Activated T-cell treated with anti-CD3 and anti-CD28 coated beads for 1 hour (primary cell): Measurements from ENCODE around the gene HBG1.

Experiments
- DNase-seq: peaks from one replicate; pipeline ENCODE4 v3.0.0-alpha.2; 2020; ENCODE audit warnings: low read depth

HBG1 gene

DNA sequence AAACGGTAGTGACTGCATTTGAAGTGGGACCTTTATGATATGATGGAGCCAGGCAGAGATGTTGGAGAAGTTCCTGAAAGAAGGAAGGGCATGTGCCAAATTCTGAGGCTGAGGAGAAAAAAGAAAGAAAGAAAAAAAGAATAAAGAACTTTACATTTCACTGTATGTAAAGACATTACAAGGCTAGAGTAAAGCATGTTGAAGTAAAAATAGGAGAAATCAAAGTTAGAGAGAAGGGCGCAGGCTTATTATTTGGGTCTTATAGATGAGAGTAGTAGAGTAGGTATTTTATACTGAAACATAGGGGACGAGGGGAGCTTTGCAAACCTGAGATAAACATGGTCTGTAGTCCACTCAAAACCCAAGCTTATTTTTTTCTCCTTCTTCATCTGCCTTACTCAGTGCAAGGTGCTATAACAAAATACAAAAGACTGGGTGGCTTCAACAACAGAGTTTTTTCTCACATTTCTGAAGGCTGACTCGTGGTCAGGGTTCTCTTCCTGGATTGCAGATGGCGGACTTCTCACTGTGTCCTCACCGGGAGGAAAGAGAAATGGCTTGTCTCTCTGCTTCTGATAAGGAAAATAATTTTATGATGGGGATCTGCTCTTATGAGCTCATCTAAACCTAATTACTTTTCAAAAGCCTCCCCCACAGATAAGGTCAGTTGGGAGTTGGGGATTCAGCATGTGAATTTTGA lies 2.7 kb downstream of the HBG1 start:
- no peak for DNase-seq

DNA sequence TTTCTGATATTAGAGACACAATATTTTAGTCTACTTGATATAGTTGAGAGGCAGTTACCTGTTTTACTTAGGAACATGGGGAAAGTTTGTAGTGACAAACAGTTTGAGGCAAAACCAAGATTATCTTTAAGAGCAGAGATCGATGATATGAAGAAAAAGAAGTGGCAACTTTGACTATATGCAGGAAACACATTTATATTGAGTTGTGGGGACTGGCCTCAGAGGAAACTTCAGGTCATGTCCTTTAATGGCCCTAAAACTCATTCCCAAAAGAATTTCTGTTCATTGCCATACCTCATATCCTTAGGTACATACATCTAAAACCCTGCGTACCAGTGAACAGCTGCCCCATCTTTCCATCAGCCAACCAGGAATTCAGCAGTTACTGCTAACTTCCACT lies 4.5 kb downstream of the HBG1 start:
- no peak for DNase-seq

DNA sequence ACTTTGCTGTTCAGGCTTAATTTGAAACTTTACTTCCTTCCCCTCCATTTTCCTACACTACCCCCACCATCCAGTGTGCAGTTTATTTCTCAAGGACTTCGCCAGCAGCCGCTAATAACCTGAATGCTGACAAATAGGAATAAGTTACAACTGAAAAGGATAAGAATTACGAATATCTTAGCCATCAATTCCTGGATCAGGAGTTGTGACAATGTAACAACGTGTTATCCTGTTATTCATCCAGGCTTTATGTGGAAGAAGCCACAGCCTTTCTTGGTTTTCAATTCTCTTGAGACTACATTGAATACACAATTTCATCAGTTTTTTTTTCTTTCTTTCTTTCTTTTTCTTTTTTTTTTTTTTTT lies 5.9 kb downstream of the HBG1 start:
- DNase-seq, result no peak

DNA sequence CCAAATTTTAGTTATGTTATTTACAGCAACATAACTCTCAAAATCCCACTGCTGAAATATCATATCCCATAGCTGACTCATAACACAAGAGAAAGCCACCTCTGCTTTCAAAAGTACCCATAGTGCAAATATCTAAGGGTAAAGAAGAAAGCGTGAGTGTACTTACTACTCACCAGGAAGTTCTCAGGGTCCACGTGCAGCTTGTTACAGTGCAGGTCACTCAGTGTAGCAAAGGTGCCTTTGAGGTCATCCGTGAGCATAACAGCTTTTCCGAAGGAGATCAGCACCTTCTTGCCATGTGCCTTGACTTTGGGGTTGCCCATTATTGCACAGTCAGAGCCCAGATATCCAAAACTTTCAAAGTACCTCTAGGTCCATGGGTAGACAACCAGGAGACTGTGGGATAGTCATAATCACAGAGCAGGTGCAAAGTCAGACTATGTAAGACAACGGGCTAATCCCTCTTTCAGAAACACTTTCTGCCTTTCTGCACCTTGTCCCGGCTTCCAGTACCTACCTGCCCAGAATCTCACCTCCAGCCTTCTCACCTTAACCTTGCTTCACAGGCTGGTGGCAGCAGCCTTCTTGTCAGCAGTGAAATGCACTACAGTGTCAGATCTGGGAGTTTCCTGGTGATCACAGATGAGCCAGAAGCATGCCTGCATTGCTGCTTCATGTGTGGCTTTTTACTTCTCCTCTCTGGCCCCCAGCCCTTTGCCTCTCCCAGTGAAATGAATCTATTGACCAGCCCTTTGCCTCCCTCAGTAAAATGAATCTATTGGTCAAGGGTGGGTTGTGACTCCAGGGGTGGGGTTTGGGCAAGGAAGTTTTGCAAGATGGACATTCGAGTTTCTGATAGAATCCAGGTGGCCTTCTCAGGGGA lies 6.5 kb downstream of the HBG1 start:
- no peak for DNase-seq

DNA sequence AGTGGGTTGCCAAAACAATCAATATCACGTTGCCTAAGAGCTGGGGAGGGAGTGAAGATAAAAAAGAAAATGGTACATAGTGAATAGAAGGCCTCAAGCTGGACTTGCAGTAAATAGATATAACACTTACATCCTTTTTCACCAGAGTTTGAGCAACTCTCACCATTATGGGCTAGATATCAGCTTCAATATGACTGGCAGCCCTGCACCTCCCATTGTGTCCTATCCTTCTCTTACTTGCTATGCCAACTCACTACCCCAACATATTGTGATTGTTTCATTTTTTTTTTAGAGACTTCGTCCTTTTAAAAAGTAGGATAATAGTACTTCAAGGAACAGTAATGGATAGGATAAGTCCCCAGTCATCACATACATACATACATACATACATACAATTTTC lies 7.4 kb downstream of the HBG1 start:
- no peak for DNase-seq

DNA sequence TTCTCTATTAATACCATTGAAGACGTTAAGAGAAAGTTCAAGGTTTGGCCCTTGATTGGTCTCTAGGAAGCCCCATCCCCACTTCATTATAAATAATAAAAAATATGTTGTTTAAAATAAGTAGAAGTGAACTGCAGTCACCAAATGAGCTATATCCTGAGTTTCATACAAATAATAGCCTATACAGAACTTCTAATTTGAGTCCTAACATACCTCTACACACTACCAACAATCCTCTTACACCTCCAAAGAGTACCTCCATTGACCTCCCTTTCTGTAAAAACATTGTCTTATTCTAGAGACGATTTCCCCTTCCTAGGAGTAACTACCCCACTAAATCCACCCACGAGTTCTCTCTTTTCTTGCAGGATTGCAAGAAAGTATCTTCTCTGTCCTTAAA lies 8.2 kb downstream of the HBG1 start:
- DNase-seq, result no peak

DNA sequence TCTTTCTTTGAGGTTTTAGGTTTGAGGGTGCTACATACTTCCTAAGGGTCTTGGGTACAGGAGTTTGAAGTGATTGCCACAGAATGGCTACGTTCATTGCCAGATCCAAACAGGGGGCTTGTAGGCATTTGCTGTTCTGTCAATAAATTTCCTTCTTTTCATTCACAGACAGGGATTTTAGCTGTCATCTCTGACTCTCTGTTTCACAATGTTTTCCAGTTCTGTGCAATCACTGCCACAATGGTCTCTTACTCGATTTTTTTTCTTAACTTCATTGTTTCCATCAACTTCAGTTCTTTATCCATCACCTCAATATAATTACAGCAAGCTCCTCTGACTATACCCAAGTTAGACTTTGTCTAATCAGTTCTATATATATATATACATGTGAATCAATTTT lies 9.2 kb downstream of the HBG1 start:
- no peak for DNase-seq

DNA sequence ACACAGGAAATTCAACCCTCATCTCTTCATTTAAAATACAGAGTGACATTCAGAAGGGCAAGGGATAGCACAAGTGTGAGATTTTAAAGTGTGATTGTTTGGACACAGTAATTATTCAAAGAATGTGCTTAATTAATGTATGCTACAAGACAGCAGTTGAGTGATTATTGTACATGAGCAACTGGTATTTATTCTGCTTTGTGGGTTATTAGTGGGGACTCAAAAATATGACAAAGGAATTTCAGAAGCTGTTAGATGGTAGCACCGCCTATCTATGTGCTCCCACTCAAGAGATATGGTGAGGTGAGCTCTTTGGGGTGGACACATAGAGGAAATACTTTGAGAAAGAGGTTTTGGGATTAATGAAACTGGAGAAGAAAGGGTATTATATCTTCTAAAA lies 9.6 kb downstream of the HBG1 start:
- no peak for DNase-seq

DNA sequence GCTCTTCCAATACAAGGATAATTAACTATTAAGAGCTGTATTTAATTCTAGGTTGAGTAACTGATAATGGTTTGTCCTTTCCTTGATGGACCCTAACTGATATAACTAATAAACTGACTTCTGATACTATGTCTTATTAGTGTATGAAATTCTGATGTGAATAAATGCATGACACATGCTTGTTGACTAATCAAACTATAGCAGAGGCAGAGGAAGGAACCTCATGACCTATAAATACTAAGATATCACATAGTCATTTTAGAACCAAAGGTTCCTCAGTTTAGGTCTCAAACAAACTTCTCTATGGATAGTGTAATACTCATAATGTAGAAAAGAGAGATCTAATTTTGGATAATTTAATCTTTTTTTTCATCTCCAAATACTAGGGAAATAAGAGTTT lies 10.6 kb downstream of the HBG1 start:
- DNase-seq, result no peak

DNA sequence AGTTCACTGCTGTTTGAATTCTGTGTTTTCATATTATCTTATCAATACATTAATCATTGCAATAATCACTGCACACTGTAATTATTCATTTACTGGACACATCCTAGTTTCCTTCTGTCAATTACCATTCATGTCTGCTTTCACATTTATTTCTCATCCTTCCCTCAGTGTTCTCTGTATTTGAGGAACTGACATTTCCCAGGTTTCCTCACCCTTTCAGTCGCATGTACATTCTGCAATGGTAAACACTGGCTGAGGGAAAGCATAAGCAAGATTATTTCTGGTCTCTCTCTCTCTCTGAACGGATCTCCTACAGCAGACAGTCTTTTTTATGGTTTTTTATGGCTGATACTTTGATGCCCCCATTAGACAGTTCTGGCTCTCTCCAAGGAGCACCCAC lies 11.2 kb downstream of the HBG1 start:
- no peak for DNase-seq

DNA sequence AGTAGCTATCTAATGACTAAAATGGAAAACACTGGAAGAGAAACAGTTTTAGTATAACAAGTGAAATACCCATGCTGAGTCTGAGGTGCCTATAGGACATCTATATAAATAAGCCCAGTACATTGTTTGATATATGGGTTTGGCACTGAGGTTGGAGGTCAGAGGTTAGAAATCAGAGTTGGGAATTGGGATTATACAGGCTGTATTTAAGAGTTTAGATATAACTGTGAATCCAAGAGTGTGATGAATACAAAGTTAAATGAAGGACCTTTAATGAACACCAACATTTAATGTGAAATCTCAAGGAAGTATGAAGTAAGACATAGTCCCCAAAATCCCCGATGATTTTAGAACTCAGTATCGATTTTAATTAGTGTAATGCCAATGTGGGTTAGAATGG lies 12.2 kb downstream of the HBG1 start:
- DNase-seq, result no peak

DNA sequence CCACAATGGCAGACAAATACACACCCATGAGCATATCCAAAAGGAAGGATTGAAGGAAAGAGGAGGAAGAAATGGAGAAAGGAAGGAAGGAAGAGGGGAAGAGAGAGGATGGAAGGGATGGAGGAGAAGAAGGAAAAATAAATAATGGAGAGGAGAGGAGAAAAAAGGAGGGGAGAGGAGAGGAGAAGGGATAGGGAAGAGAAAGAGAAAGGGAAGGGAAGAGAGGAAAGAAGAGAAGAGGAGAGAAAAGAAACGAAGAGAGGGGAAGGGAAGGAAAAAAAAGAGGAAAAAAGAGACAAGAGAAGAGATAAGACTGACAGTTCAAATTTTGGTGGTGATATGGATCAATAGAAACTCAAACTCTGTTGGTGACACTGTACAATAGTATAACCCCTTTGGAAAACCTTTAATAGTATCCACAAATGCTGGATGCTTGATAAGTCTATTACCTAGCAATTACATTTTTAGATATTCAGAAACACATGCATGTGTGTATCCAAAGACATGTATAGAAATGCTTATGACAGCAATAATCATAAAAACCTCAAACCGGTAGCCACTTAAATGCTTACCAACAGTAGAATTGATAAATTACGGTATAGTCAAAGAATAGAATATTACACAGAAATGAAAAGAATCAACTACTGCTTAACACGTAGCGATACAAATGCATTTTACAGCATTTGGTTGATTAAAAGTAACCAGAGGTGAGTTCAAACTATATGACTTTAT lies 14.1 kb downstream of the HBG1 start:
- no peak for DNase-seq

DNA sequence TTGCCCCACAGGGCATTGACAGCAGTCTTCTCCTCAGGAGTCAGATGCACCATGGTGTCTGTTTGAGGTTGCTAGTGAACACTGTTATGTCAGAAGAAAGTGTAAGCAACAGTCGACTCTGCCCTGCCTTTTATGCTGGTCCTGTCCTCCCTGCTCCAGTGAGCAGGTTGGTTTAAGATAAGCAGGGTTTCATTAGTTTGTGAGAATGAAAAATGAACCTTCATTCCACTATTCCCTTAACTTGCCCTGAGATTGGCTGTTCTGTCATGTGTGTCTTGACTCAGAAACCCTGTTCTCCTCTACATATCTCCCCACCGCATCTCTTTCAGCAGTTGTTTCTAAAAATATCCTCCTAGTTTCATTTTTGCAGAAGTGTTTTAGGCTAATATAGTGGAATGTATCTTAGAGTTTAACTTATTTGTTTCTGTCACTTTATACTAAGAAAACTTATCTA lies 15.2 kb downstream of the HBG1 start, which contains the start of gene HBD:
HBD (minus strand) TSS at position 103 of the 454 bp plus-strand sequence; CDS start at position 53, 50 bp downstream.
- no peak for DNase-seq

DNA sequence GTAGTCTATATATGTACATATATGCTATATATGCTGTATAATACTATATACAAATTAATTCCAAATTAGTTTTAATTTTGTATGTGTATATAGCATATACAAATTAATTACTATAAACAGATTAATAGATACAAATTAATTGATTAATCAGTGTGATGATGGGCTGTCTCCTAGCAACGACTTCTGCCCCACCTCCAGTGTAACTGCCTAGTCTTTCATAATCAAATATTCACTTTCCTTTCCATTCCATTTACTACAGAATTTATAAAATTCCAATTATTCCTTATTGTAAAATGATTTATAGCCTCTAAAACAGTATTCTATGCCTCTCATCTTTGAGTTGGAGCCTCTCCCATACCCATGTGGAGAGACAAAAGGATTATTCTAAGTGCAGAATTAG lies 16.4 kb downstream of the HBG1 start:
- no peak for DNase-seq

DNA sequence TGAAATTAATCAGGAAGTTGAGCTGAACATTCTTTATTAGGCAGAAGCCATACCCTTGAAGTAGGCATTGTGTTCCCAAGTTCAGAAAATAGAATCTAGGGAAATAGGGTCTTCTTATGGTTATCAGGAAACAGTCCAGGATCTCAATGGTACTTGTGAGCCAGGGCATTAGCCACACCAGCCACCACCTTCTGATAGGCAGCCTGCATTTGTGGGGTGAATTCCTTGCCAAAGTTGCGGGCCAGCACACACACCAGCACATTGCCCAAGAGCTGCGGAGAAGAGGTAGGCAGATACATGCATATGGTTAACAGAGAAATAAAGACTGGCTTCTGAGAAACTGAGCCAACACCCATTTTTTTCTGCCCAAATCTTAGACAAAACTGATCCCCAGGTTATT lies 16.8 kb downstream of the HBG1 start:
- no peak for DNase-seq

DNA sequence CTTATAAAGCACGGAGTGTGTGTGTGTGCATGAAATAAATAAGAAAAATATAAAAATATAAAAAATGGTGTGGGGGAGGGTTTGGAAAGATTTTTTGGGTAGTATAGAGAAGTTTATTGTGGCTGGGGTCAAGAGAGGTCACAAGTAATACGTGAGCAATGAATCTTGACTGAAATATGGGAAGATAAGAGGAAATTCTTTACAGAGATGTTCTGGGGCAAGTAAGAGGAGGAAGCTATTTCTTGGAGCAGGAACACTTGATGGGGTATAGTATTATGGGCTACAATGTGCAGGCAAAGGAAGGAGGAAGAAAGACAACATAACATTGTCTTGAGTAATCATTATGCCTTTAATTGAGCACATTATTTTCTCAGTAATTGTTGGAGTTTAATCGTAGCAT lies 17.5 kb downstream of the HBG1 start:
- no peak for DNase-seq

DNA sequence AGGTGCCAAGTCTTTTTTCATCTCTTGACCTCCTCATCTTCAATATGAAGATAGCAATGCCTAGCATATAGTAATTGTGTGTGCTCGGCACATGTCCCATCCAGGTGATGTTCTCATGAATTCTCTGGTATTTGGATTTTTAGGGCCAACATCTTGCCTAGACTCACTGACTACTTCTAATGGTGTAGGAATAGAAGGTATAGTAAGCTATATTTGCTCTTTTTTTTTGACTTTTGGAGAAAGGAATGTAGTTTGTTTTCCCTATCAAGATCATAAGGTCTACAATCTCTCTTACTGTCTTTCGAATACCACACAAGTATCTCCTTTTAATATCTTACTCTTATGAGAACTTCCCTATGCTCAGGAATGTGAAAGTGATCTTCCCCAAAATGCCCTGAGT lies 18.5 kb downstream of the HBG1 start:
- no peak for DNase-seq

DNA sequence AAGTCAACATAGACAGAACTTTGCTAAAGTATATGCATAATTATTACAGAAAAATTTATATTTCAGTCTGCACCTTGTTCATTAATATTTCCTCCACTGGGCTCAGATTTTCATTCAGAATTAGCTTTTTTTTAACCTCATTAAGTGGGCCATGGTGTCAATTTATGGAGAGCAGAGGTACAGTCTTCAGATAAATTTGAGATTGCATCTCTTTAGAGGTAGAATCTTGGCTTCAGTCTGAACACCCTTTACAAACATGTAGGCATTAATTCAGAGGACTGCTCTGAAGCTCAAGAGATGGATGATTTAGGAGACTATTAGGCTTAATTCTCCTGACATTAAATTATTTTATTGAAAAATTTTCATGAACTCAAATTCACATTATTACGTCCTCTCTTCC lies 19.4 kb downstream of the HBG1 start:
- DNase-seq, result no peak

DNA sequence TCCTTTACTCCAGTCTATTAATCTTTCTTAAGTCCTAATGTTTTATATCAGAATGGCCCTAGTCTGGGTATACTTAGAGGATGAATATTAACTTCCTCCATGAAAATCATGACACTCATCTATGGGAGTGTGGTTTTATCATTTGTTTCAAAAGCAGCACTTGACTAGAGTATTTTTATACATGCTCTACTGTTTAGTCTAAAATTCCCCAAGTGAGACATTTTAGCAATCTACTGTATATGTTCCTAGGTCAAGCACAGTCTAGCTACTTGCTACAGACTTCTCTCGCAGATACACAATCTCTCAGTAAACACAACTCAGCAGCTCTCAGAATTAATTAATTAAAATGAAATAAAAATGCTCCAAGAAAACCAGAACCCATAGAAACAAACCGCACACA lies 19.9 kb downstream of the HBG1 start:
- no peak for DNase-seq

DNA sequence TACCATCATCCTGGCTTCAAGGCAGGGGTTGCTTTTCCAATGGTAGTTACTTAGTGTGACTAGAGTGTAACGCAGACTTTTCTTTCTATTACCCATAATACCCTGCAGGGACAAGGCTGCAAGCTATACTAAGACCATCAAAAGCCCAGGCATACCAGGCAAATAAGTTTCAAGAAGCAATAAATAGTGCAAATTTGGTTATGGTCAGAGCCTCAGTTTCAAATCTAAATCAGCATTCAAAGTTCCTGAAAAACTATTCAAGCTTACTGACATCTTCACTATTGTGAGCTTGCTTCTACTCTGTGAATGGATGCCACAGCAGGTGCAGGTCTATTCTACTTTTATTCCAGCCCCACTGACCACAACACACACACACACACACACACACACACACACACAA lies 20.3 kb downstream of the HBG1 start:
- no peak for DNase-seq

DNA sequence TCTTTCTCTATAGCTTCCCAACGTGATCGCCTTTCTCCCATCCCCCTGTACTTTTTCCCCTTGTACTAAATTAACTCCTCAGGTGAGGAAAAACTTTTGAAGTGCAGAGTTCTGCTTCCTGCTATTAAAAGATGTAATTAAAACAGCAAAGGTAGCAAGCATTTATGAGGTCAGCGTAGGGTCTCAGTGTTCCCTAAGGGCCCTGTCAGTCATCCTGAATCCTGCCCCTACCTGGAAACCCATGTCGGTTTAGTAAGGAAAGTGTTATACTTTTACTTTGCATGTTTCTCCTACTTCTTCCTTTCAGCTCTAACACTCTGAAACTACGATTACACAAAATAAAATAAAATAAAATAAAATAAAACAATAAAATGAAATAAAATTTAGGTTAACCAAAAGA lies 21.5 kb downstream of the HBG1 start:
- no peak for DNase-seq

DNA sequence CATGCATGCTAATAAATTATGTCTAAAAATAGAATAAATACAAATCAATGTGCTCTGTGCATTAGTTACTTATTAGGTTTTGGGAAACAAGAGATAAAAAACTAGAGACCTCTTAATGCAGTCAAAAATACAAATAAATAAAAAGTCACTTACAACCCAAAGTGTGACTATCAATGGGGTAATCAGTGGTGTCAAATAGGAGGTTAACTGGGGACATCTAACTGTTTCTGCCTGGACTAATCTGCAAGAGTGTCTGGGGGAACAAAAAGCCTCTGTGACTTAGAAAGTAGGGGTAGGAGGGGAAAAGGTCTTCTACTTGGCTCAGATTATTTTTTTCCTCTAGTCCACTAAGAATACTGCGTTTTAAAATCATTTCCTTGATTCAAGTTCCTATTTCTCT lies 22.0 kb downstream of the HBG1 start:
- DNase-seq, result no peak

DNA sequence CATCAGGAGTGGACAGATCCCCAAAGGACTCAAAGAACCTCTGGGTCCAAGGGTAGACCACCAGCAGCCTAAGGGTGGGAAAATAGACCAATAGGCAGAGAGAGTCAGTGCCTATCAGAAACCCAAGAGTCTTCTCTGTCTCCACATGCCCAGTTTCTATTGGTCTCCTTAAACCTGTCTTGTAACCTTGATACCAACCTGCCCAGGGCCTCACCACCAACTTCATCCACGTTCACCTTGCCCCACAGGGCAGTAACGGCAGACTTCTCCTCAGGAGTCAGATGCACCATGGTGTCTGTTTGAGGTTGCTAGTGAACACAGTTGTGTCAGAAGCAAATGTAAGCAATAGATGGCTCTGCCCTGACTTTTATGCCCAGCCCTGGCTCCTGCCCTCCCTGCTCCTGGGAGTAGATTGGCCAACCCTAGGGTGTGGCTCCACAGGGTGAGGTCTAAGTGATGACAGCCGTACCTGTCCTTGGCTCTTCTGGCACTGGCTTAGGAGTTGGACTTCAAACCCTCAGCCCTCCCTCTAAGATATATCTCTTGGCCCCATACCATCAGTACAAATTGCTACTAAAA lies 22.8 kb downstream of the HBG1 start, which contains the start of gene HBB:
HBB (minus strand) TSS at position 340 of the 579 bp plus-strand sequence; CDS start at position 290, 50 bp downstream.
- DNase-seq, result no peak
